ENCODE measurements around the gene ARHGAP33. TPM values are rescaled to one million over a fixed set of nuclear protein-coding genes. Genes with fewer than 3 reads are reported as not detected.
"Not testable (repeated sequence)": the region's sequence is repeated elsewhere in the genome, so short reads cannot be mapped to it uniquely, and the experiment has no call there.

ARHGAP33 gene
- total RNA-seq, 1 donor from 2014 or later: 1.2 TPM

- no peak for DNase-seq (ENCODE audit: low read depth in 2 of 2)
Measured at GRCh38 chr19:35822579-35822978, 47.2 kb downstream of the ARHGAP33 start.

- no peak for DNase-seq (ENCODE audit: low read depth in 2 of 2)
Measured at GRCh38 chr19:35824150-35824549, 48.8 kb downstream of the ARHGAP33 start.

GRCh38 chr19:35828692-35829301, 53.4 kb downstream of the ARHGAP33 start:
- DNase-seq (ENCODE audit: low read depth in 2 of 2): peak; percentile 70 to 81

- no peak for DNase-seq (ENCODE audit: low read depth in 2 of 2)
Measured at GRCh38 chr19:35830986-35831385, 55.6 kb downstream of the ARHGAP33 start.

DNA sequence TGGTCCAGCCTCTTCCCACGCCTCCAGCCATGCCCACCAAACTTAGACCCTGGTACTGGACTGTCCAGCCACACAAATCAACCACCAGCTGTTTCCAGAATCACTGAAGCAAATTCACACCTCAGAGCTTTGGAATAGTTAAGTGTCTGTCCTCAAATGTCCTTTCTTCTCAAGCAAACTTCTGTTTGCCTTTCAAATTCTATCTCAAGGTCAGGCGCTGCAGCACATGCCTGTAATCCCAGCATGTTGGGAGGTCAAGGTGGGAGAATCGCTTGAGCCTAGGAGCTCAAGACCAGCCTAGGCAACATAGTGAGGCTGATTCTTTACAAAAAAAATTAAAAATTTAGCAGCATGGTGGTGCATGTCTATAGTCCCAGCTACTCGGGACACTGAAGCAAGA, 56.7 kb downstream of the ARHGAP33 start:
- no peak for DNase-seq (ENCODE audit: low read depth in 2 of 2)

DNA sequence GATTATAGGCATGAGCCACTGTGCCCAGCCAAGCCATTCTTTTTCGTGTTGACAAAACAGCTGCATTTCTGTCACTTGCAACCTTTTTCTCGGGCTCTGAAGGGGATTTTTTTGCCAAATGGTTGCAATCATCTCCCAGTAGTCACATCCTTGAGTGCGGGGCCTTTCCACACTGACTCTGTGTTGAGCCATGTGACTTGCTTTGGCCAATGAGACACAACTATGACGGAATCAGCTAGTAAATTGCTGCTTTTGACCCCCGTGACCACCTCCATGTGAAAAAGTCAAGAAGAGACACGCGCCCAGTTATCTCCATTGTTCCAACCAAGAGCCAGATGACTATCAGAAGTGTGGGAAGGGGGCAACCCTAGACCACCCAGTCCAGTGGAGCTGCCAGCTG, 58.6 kb downstream of the ARHGAP33 start:
- no peak for DNase-seq (ENCODE audit: low read depth in 2 of 2)

- DNase-seq (ENCODE audit: low read depth in 2 of 2): not testable (repeated sequence)
Measured at GRCh38 chr19:35836096-35836495, 60.7 kb downstream of the ARHGAP33 start.

Other genes with a start within 250 kb of the ARHGAP33 start
- gene SBSN, start 247.3 kb upstream of the ARHGAP33 start, total RNA-seq: not detected in 2 replicates
- not detected in 2 replicates for gene GAPDHS, start 242.1 kb upstream of the ARHGAP33 start, total RNA-seq
- 51.4 and 75.2 TPM in 2 replicates for gene TMEM147, start 229.9 kb upstream of the ARHGAP33 start, total RNA-seq
- gene ATP4A, start 211.9 kb upstream of the ARHGAP33 start, total RNA-seq: not detected in 2 replicates
- gene PMIS2, start 189.4 kb upstream of the ARHGAP33 start, total RNA-seq: not detected in 2 replicates
- 3.4 and 3.9 TPM in 2 replicates for gene HAUS5, start 162.8 kb upstream of the ARHGAP33 start, total RNA-seq
- 22.2 and 25.6 TPM in 2 replicates for gene RBM42, start 146.5 kb upstream of the ARHGAP33 start, total RNA-seq
- 0.20 and 0.44 TPM in 2 replicates for gene ETV2, start 133.8 kb upstream of the ARHGAP33 start, total RNA-seq
- gene COX6B1, start 127.2 kb upstream of the ARHGAP33 start, total RNA-seq: 287 and 398 TPM in 2 replicates
- gene UPK1A, start 109.0 kb upstream of the ARHGAP33 start, total RNA-seq: not detected in 2 replicates
- gene ZBTB32, start 71.0 kb upstream of the ARHGAP33 start, total RNA-seq: not detected in 2 replicates
- 3.1 and 4.0 TPM in 2 replicates for gene KMT2B, start 57.6 kb upstream of the ARHGAP33 start, total RNA-seq
- 0.20 and 1.1 TPM in 2 replicates for gene IGFLR1, start 33.1 kb upstream of the ARHGAP33 start, total RNA-seq
- 1.1 and 4.0 TPM in 2 replicates for gene U2AF1L4, start 30.1 kb upstream of the ARHGAP33 start, total RNA-seq
- gene PSENEN, start 29.9 kb upstream of the ARHGAP33 start, total RNA-seq: 16.5 and 16.6 TPM in 2 replicates
- 2.4 and 5.0 TPM in 2 replicates for gene LIN37, start 27.0 kb upstream of the ARHGAP33 start, total RNA-seq
- 0.20 and 0.22 TPM in 2 replicates for gene HSPB6, start 18.5 kb upstream of the ARHGAP33 start, total RNA-seq
- 1.3 and 1.4 TPM in 2 replicates for gene PROSER3, start 17.4 kb upstream of the ARHGAP33 start, total RNA-seq
- gene PRODH2, start 37.3 kb downstream of the ARHGAP33 start, total RNA-seq: not detected in 2 replicates
- not detected in 2 replicates for gene NPHS1, start 76.9 kb downstream of the ARHGAP33 start, total RNA-seq
- gene KIRREL2, start 81.3 kb downstream of the ARHGAP33 start, total RNA-seq: not detected in 2 replicates
- 1.2 and 2.2 TPM in 2 replicates for gene APLP1, start 93.0 kb downstream of the ARHGAP33 start, total RNA-seq
- gene NFKBID, start 125.0 kb downstream of the ARHGAP33 start, total RNA-seq: 1.3 and 3.8 TPM in 2 replicates
- 0.22 and 0.40 TPM in 2 replicates for gene HCST, start 127.0 kb downstream of the ARHGAP33 start, total RNA-seq
- not detected in 2 replicates for gene TYROBP, start 132.7 kb downstream of the ARHGAP33 start, total RNA-seq
- gene LRFN3, start 160.8 kb downstream of the ARHGAP33 start, total RNA-seq: 1.3 and 2.0 TPM in 2 replicates
- gene SDHAF1, start 219.6 kb downstream of the ARHGAP33 start, total RNA-seq: 8.7 and 10.7 TPM in 2 replicates
- under 0.01 TPM in 1 of 2 replicates, not detected in the other for gene SYNE4, start 233.2 kb downstream of the ARHGAP33 start, total RNA-seq
- gene ALKBH6, start 238.6 kb downstream of the ARHGAP33 start, total RNA-seq: 7.3 and 7.8 TPM in 2 replicates